ENCODE data around the gene SH3PXD2A. TPM values are rescaled to one million over a fixed set of nuclear protein-coding genes. Genes with fewer than 3 reads are reported as not detected.

SH3PXD2A gene
- total RNA-seq, 2 experiments from 2014 or later, result 6.5 to 7.4 TPM

DNA sequence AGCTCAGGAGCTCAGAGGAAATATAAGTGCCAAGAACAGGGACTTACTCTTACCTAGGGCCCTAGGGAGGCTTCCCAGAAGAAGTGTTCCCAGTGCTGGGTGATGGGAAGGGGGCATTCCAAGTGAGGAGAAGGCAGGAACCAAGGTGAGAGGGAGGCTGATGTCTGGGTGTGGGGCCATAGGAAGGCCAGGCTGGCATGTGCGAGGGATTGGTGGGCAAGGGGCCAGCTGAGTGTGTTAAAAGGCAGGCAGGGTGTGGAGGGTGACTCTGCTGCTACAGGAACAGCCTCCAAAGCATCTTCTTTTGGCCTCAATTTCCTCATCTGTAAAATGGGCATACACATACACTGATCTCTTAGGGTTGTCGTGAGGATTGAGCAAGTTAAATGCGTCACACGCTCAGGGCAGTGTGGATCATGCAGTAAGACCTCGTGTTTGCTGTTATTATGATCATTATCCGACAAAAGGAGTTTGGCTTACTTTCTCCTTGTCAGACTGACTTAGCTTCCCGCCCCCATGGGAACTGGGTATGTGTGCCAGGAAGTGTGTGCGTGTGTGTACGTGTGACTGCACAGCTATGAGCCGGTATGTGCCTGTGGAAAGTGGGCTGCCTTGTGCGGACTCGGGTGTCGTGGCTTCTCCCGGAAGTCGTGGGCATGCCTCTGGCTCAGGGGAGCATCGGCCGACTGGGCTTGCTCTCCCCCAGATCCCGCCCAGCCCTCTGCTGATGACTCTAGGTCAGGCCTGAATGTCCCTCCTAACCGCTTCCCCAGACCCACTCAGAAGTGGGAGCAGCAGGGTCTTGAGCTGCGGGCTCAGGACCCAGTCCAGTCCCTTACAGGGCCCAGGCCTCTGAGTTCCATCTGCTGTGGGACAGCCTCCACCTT lies 302.3 kb downstream of the SH3PXD2A start:
- Mint-ChIP-seq H3K27ac (peak overlapping the region; percentile 55), H3K4me3 (no peak overlapping the region), H3K36me3 (ENCODE audit: low read depth) (no peaks in the 10 kb centered on the region), H3K9me3 (no peaks in the 10 kb centered on the region), H3K4me1 (ENCODE audit: low read depth) (peaks cover 15% of the 10 kb centered on the region), H3K27me3 (peaks cover 21% of the 10 kb centered on the region)
- ATAC-seq (no peak), DNase-seq (no peak)
- ChIA-PET CTCF (interaction anchor here (0.7 to 1.7 kb wide), 5 partner anchors 10 to 61 kb away, joined by 3 to 7 read pairs (median 4); no protein-coding TSS in a partner anchor), POLR2A (interaction anchor here (1.4 to 1.5 kb wide), 2 partner anchors 12 to 35 kb away, joined by 3 to 4 read pairs; no protein-coding TSS in a partner anchor)
- intact Hi-C loops (cut with micrococcal nuclease), result no loop called here
- TF ChIP-seq, protein P1, sequence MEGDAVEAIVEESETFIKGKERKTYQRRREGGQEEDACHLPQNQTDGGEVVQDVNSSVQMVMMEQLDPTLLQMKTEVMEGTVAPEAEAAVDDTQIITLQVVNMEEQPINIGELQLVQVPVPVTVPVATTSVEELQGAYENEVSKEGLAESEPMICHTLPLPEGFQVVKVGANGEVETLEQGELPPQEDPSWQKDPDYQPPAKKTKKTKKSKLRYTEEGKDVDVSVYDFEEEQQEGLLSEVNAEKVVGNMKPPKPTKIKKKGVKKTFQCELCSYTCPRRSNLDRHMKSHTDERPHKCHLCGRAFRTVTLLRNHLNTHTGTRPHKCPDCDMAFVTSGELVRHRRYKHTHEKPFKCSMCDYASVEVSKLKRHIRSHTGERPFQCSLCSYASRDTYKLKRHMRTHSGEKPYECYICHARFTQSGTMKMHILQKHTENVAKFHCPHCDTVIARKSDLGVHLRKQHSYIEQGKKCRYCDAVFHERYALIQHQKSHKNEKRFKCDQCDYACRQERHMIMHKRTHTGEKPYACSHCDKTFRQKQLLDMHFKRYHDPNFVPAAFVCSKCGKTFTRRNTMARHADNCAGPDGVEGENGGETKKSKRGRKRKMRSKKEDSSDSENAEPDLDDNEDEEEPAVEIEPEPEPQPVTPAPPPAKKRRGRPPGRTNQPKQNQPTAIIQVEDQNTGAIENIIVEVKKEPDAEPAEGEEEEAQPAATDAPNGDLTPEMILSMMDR (IDR thresholded peaks at IDR 0.05), result no peak

DNA sequence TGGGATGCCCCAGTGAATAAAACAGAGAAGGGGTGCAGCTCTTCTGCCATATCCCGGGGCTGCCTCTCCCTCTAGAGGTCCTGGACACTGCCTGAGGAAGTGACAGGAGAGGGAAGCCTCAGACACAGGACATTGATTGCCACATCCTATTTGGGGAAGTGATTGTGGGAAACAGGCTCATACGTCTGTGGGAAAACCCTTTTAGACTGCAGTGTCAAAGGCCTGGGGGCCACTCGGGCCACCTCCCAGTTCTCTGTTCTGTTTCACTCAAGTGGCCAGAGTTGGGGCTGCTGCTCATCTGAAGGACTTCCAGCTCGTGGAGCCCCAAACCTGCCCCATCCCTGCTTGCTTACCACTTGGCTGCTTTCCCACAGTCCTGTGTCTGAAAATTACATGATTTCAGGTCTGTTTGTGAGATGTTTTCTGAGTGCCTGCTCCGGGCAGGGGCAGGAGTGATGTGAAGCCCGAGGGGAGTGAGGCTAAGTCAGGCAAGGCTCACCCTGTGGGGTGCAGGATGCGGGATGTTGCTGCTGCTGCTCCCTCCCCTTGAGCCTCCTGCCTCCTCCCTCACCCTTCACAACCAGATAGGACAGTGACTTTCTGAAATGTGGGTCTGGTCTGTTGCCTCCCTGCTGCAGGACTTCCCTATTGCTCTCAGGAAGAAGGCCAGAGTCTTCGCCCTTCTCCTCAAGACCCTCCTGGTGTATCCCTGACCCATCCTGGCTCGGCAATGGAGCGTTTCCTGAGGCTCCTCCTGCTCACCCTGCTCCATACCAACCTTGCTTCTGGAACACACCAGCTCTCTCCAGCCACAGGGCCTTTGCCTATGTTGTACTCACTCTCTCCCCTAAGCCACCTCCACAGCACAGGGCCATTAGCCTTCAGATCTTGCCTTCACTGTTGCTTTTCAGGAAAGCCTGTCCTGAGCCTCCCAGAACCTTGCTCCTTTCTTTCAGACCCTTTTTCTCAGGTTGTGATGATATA lies 303.5 kb downstream of the SH3PXD2A start:
- POLR2A ChIA-PET, result interaction anchor here (0.9 to 1.5 kb wide), 3 partner anchors 12 to 34 kb away, joined by 3 to 4 read pairs (median 3); no protein-coding TSS in a partner anchor
- DNase-seq (no peak), ATAC-seq (no peak)
- TF ChIP-seq, protein P1 (IDR thresholded peaks at IDR 0.05), result no peak
- Mint-ChIP-seq H3K4me3 (no peak overlapping the region), H3K27ac (peak overlapping the region; percentile 4), H3K27me3 (peaks cover 17% of the 10 kb centered on the region), H3K36me3 (ENCODE audit: low read depth) (no peaks in the 10 kb centered on the region), H3K4me1 (ENCODE audit: low read depth) (peaks cover 15% of the 10 kb centered on the region), H3K9me3 (no peaks in the 10 kb centered on the region)
- intact Hi-C loops (cut with micrococcal nuclease), result no loop called here
- CTCF ChIA-PET, result interaction anchor here (1.2 to 1.7 kb wide), 2 partner anchors 9 to 60 kb away, joined by 4 to 7 read pairs; no protein-coding TSS in a partner anchor

DNA sequence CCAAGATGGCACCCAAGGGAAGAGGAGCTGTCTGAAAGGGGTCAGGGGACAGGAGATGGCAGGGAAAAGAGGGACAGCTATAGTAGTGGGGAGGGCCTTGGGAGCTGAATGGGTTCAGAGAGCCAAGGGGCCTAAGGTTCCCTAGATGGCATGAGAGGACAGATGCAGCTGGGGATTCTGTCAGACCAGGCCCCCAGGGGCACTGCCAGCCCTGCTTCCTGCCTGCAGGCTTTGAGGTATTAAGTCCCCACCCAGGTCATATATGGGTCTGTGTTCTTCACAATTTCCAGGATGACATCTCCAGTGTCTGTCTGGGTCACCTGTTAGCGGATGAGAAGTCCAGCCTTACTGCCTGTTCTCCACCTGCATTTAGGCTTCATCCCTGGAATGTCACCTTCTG lies 305.1 kb downstream of the SH3PXD2A start:
- peaks cover 12% of the 10 kb centered on the region for H3K27me3 Mint-ChIP-seq
- H3K4me1 Mint-ChIP-seq (ENCODE audit: low read depth), result peaks cover 15% of the 10 kb centered on the region
- ATAC-seq, result no peak
- H3K4me3 Mint-ChIP-seq, result no peak overlapping the region
- no peak for DNase-seq
- H3K9me3 Mint-ChIP-seq, result no peaks in the 10 kb centered on the region
- H3K27ac Mint-ChIP-seq, result no peak overlapping the region
- intact Hi-C loops (cut with micrococcal nuclease), result no loop called here
- H3K36me3 Mint-ChIP-seq (ENCODE audit: low read depth), result no peaks in the 10 kb centered on the region
- CTCF ChIA-PET, result interaction anchor here (5.9 kb wide), 1 partner anchor 14 kb away, joined by 21 read pairs; no protein-coding TSS in a partner anchor
- TF ChIP-seq, protein P1 (IDR thresholded peaks at IDR 0.05), result no peak
- POLR2A ChIA-PET, result no interaction called here

DNA sequence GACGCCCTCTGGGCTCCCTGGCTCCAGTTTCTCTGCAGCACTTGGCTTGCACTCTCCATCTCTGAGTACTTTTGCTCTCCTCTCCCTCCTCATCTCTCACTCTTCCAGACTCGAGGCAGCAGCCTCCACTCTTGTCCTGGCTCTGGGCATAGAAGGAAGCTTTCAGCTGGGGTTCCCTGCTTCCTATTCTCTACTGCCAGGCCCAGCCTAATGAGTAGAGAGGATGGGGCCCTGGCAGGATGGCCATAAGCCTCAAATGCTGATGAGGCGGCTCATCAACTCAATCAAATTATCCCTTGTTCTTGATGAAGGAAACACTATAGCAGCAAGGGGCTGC lies 306.1 kb downstream of the SH3PXD2A start:
- Mint-ChIP-seq H3K4me3 (no peak overlapping the region), H3K27me3 (peaks cover 6% of the 10 kb centered on the region), H3K9me3 (no peaks in the 10 kb centered on the region), H3K4me1 (ENCODE audit: low read depth) (peaks cover 9% of the 10 kb centered on the region), H3K36me3 (ENCODE audit: low read depth) (no peaks in the 10 kb centered on the region), H3K27ac (no peak overlapping the region)
- DNase-seq, result no peak
- CTCF ChIA-PET, result interaction anchor here (5.9 kb wide), 1 partner anchor 15 kb away, joined by 21 read pairs; no protein-coding TSS in a partner anchor
- intact Hi-C loops (cut with micrococcal nuclease), result no loop called here
- TF ChIP-seq, protein P1 (IDR thresholded peaks at IDR 0.05), result no peak
- POLR2A ChIA-PET, result no interaction called here
- ATAC-seq, result no peak

Data from activated CD8-positive, alpha-beta T cell treated with anti-CD3 and anti-CD28 coated beads for 36 hours (primary cell).